GM12878 (cell line): ENCODE measurements around the gene WDFY3. TPM values are rescaled to one million over a fixed set of nuclear protein-coding genes. Genes with fewer than 3 reads are reported as not detected.

ENCODE experiments used
- ATAC-seq: fragments of 200-7000 bp; cut with Tn5 transposase; 3 replicates; pipeline ENCODE4 v1.9.1; 2020; ENCODE audit warnings: mild to moderate bottlenecking, moderate library complexity
- BruUV-seq: library from RNA; stranded (reverse); fragments of 400-500 nt; replicated peaks from 2 replicates; lab custom pipeline; 2021; lab: Mats Ljungman, UMichigan
- CTCF ChIA-PET: fragments of 300-600 bp; sonication (Branson Sonifier 250); formaldehyde crosslinking; extraction: SDS; loops from one replicate; lab custom pipeline; 2021; ENCODE audit warnings: inconsistent platforms; lab: Yijun Ruan, JAX
- POLR2A ChIA-PET: fragments of 350-600 bp; formaldehyde crosslinking; extraction: SDS; loops from one replicate; lab custom pipeline; 2021; ENCODE audit warnings: inconsistent platforms; lab: Charles Lee
- RAD21 ChIA-PET: fragments of 300-600 bp; sonication (Branson Sonifier 250); formaldehyde crosslinking; loops from one replicate; lab custom pipeline; 2023; ENCODE audit warnings: antibody characterized with exemption; ENCODE audit not compliant: unreplicated experiment; lab: Charles Lee
- SMC1A ChIA-PET: fragments of 300-600 bp; sonication (Branson Sonifier 250); formaldehyde crosslinking; loops from one replicate; lab custom pipeline; 2023; ENCODE audit not compliant: unreplicated experiment, uncharacterized antibody; lab: Charles Lee
- DNase-seq: peaks from one replicate; pipeline ENCODE4 v3.0.0-alpha.2; 2011; ENCODE audit warnings: low read depth, low spot score
- FAIRE-seq: peaks from 3 replicates; lab custom pipeline; 2011; peaks lifted over from hg19 to GRCh38; lab: Jason Lieb, UNC
- H2AFZ ChIP-seq: 2 replicates; pipeline ENCODE4 v1.6.0; 2011; ENCODE audit warnings: low read depth, low read length, control low read depth; ENCODE audit not compliant: control insufficient read depth
- H3K27ac ChIP-seq: 2 replicates; pipeline ENCODE4 v1.5.1; 2011; ENCODE audit warnings: control low read depth; ENCODE audit not compliant: control insufficient read depth, insufficient read depth
- H3K27me3 ChIP-seq, 2 experiments: replicated peaks in 1 of 2; 2 replicates each; pipeline versions ENCODE4 v1.6.0 to v1.6.1; 2011; ENCODE audit warnings: low read length in 1 of 2; ENCODE audit not compliant: control insufficient read depth in 2 of 2, insufficient read depth in 2 of 2
- H3K36me3 ChIP-seq, 2 experiments: 2 replicates each; pipeline ENCODE4 v1.5.1; 2011; ENCODE audit warnings: low read length in 1 of 2; ENCODE audit not compliant: control insufficient read depth in 2 of 2, insufficient read depth in 2 of 2
- H3K4me1 ChIP-seq: 2 replicates; pipeline ENCODE4 v1.6.1; 2011; ENCODE audit warnings: mild to moderate bottlenecking, low read length, moderate library complexity, mixed read lengths; ENCODE audit not compliant: control insufficient read depth, insufficient read depth
- H3K4me2 ChIP-seq: 2 replicates; pipeline ENCODE4 v1.6.0; 2011; ENCODE audit warnings: control low read depth; ENCODE audit not compliant: control insufficient read depth, insufficient read depth
- H3K4me3 ChIP-seq: fragments of 200-600 bp; sonication (generic); 2 replicates; pipeline ENCODE4 v1.5.1; 2016
- H3K79me2 ChIP-seq: 2 replicates; pipeline ENCODE4 v1.6.0; 2011; ENCODE audit warnings: low read length; ENCODE audit not compliant: control insufficient read depth, insufficient read depth
- H3K9ac ChIP-seq: 2 replicates; pipeline ENCODE4 v1.8.0; 2011; ENCODE audit warnings: low read length, control low read depth, mixed read lengths; ENCODE audit not compliant: control insufficient read depth, insufficient read depth
- H3K9me3 ChIP-seq: replicated peaks from 3 replicates; pipeline ENCODE4 v1.5.1; 2011; ENCODE audit warnings: mild to moderate bottlenecking, low read length; ENCODE audit not compliant: control insufficient read depth, insufficient read depth
- H4K20me1 ChIP-seq: 2 replicates; pipeline ENCODE4 v1.6.0; 2011; ENCODE audit not compliant: control insufficient read depth, insufficient read depth
- ATF2 ChIP-seq: IDR thresholded peaks from 2 replicates; pipeline ENCODE4 v1.6.1; 2012; ENCODE audit warnings: low read length, inconsistent platforms
- BMI1 ChIP-seq: fragments of 450-650 bp; IDR thresholded peaks from 2 replicates; pipeline ENCODE4 v1.6.1; 2016; ENCODE audit warnings: mild to moderate bottlenecking, moderate library complexity, borderline replicate concordance
- CBFB ChIP-seq: IDR thresholded peaks from 2 replicates; pipeline ENCODE4 v1.6.1; 2016; ENCODE audit warnings: antibody characterized with exemption, low read depth
- CHD2 ChIP-seq: IDR thresholded peaks from 2 replicates; pipeline ENCODE4 v1.6.1; 2011; ENCODE audit warnings: low read depth, low read length, improper control_type of control experiment, borderline replicate concordance
- HDAC2 ChIP-seq: fragments of 200-600 bp; sonication (generic); IDR thresholded peaks from 2 replicates; pipeline ENCODE4 v1.6.1; 2017
- KDM1A ChIP-seq: fragments of 200-600 bp; sonication (generic); IDR thresholded peaks from 2 replicates; pipeline ENCODE4 v1.6.1; 2016; ENCODE audit warnings: borderline replicate concordance
- MAX ChIP-seq: IDR thresholded peaks from 2 replicates; pipeline ENCODE4 v1.6.1; 2012; ENCODE audit warnings: low read depth, low read length, improper control_type of control experiment
- MYC ChIP-seq: IDR thresholded peaks from 2 replicates; pipeline ENCODE4 v1.6.1; 2011; ENCODE audit warnings: mild to moderate bottlenecking, low read length, moderate library complexity, inconsistent platforms; ENCODE audit not compliant: insufficient read depth, insufficient replicate concordance, insufficient read length, severe bottlenecking
- NFYB ChIP-seq: IDR thresholded peaks from 2 replicates; pipeline ENCODE4 v1.6.1; 2011; ENCODE audit warnings: low read depth, mild to moderate bottlenecking, low read length, improper control_type of control experiment, moderate library complexity; ENCODE audit not compliant: insufficient read depth
- PAX8 ChIP-seq: fragments of 450-650 bp; IDR thresholded peaks from 2 replicates; pipeline ENCODE4 v1.6.1; 2017; ENCODE audit warnings: mild to moderate bottlenecking, moderate library complexity
- PRDM15 ChIP-seq: fragments of 450-650 bp; formaldehyde crosslinking; IDR thresholded peaks from 2 replicates; pipeline ENCODE4 v1.4.0; 2020; ENCODE audit warnings: mild to moderate bottlenecking, moderate library complexity
- SMC3 ChIP-seq: IDR thresholded peaks from 2 replicates; pipeline ENCODE4 v1.6.1; 2011; ENCODE audit warnings: low read length, improper control_type of control experiment, borderline replicate concordance
- SRF ChIP-seq, 2 experiments: IDR thresholded peaks; 2 replicates each; pipeline ENCODE4 v1.6.1; 2011; ENCODE audit warnings: low read depth in 2 of 2, low read length in 2 of 2, mild to moderate bottlenecking in 1 of 2, moderate library complexity in 1 of 2
- SUZ12 ChIP-seq: fragments of 200-600 bp; sonication (generic); IDR thresholded peaks from one replicate; pipeline ENCODE4 v1.6.1; 2018; ENCODE audit warnings: antibody characterized with exemption, mild to moderate bottlenecking; ENCODE audit not compliant: unreplicated experiment
- WRNIP1 ChIP-seq: IDR thresholded peaks from 2 replicates; pipeline ENCODE4 v1.6.1; 2011; ENCODE audit warnings: low read depth, low read length, improper control_type of control experiment, borderline replicate concordance
- WGBS: methylation state at CpG from one replicate; pipeline ENCODE4 v1.1.6; 2016; ENCODE audit warnings: low lambda C conversion rate; ENCODE audit not compliant: insufficient replicate concordance, insufficient coverage; ENCODE audit errors: missing lambda C conversion rate; 5-methylcytosine and 5-hydroxymethylcytosine counted together
- in situ Hi-C: fragments of 300-500 bp; cut with MboI; formaldehyde crosslinking; loops from 9 replicates; pipeline ENCODE4 v1.14.3; 2018; ENCODE audit warnings: mixed read lengths
- intact Hi-C: fragments of 100-400 bp; cut with micrococcal nuclease; formaldehyde crosslinking; loops from one replicate; pipeline ENCODE4 v1.14.2; 2022; ENCODE audit not compliant: unreplicated experiment
- polyA plus RNA-seq, 11 experiments: library from polyadenylated mRNA; depleted of rRNA in 4 of 11; unstranded in 6 of 11; stranded (reverse) in 5 of 11; fragments of >200 nt; fragmentation: Nextera tagmentation in 4 of 11; fragmentation: Illumina TruSeq in 1 of 11; extraction: Ambion mirVana in 4 of 11; extraction: Trizol in 1 of 11; gene quantifications; 1 replicate in 1 of 11; 2 replicates in 10 of 11; pipeline versions ENCODE4 v1.2.1 to v1.2.3, GENCODE V29; 2011 to 2016; ENCODE audit warnings: inconsistent platforms in 2 of 11, missing spikeins in 2 of 11, low read depth in 1 of 11
- total RNA-seq, 4 experiments: library from RNA; depleted of rRNA in 3 of 4; stranded (reverse); fragments of >200 nt in 3 of 4; fragmentation: Illumina TruSeq in 1 of 4; extraction: Trizol in 1 of 4; gene quantifications; 2 replicates each; pipeline versions ENCODE4 v1.2.1 to v1.2.3, GENCODE V29; 2013 to 2021
- TF ChIP-seq, protein P1 (sequence below): fragments of 450-650 bp; IDR thresholded peaks from 2 replicates; pipeline ENCODE4 v1.6.1; 2017; ENCODE audit warnings: mild to moderate bottlenecking, low read depth, inconsistent platforms; ENCODE audit not compliant: poor library complexity, severe bottlenecking

Gene WDFY3
- total and polyA plus RNA-seq, 10 of the 15 experiments (the other 5 are each of a cell fraction or from before 2014, with no cell fraction given), result 0.01 to 0.23 (median 0.12) TPM; not detected in 2

DNA sequence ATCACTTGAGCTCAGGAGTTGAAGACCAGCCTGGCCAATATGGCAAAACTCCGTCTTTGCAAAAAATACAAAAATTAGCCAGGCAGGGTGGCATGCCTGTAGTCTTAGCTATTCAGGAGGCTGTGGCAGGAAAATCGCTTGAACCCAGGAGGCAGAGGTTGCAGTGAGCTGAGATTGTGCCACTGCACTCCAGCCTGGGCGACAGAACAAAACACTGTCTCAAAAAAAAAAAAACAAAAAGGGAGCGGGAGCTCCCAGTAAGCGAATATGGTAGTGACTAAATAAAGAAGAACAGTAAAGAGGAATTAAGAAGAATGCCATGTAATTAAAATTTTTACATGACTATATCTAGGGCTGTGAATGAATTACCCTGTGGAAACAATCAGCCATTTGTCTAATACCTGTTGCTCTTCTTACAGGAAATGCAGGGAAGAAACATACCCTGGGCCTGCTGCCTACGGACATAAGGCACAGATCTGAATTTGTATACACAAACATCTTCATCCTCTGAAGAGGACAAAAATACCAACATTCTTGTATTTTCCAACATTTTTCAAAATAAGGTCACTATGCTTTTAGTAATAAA is 11.4 kb downstream of the WDFY3 start (continued):
- TF ChIP-seq, protein P1, sequence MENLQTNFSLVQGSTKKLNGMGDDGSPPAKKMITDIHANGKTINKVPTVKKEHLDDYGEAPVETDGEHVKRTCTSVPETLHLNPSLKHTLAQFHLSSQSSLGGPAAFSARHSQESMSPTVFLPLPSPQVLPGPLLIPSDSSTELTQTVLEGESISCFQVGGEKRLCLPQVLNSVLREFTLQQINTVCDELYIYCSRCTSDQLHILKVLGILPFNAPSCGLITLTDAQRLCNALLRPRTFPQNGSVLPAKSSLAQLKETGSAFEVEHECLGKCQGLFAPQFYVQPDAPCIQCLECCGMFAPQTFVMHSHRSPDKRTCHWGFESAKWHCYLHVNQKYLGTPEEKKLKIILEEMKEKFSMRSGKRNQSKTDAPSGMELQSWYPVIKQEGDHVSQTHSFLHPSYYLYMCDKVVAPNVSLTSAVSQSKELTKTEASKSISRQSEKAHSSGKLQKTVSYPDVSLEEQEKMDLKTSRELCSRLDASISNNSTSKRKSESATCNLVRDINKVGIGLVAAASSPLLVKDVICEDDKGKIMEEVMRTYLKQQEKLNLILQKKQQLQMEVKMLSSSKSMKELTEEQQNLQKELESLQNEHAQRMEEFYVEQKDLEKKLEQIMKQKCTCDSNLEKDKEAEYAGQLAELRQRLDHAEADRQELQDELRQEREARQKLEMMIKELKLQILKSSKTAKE, result no peak

DNA sequence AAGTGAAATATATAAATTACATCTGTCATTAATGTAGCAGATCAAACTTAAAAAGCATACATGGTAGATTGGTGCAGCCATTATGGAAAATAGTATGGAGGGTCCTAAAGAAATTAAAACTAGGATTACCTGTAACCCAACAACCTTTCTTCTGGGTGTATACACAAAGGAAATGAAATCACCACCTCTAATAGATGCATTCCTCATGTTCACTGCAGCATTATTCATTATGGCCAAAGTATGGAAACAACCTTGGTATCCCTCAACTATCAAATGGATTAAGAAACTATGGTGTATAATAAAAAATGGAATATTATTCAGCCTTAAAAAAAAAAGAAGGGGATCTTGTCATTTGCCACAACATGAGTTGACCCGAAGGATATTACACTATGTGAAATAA is 13.7 kb downstream of the WDFY3 start:
- no peak overlapping the region for H3K27ac ChIP-seq
- intact Hi-C loops, result no loop called here
- CTCF ChIA-PET, result no interaction called here
- POLR2A ChIA-PET, result no interaction called here
- no peak overlapping the region for H3K4me3 ChIP-seq
- WGBS, result 8% methylated on average over 1 of the region's 1 CpG
- H3K4me1 ChIP-seq, result no peaks in the 10 kb centered on the region
- ATAC-seq, result no peak
- no TSS peak for BruUV-seq
- no peaks in the 10 kb centered on the region for H3K79me2 ChIP-seq
- RAD21 ChIA-PET, result no interaction called here
- no peak overlapping the region for H2AFZ ChIP-seq
- no peak for FAIRE-seq
- H3K9me3 ChIP-seq, result no peaks in the 10 kb centered on the region
- DNase-seq, result no peak
- SMC1A ChIA-PET, result no interaction called here
- no peak overlapping the region for H3K9ac ChIP-seq
- no peak overlapping the region for H3K4me2 ChIP-seq
- no peaks in the 10 kb centered on the region for H4K20me1 ChIP-seq
- H3K36me3 ChIP-seq, result no peaks in the 10 kb centered on the region
- in situ Hi-C loops, result no loop called here
- H3K27me3 ChIP-seq, result no peaks in the 10 kb centered on the region
- no peak for TF ChIP-seq KDM1A
- TF ChIP-seq ATF2, result no peak
- TF ChIP-seq CHD2, result no peak
- TF ChIP-seq WRNIP1, result no peak
- TF ChIP-seq NFYB, result no peak
- no peak for TF ChIP-seq PRDM15 (CRISPR knock-in tag)
- TF ChIP-seq SUZ12, result no peak
- no peak for TF ChIP-seq CBFB
- TF ChIP-seq SRF (IDR thresholded peaks at IDR 0.05; ENCODE audit: low read depth in 2 of 2, low read length in 2 of 2), result no peak
- no peak for TF ChIP-seq BMI1
- no peak for TF ChIP-seq MAX
- no peak for TF ChIP-seq SMC3
- TF ChIP-seq PAX8, result no peak
- no peak for TF ChIP-seq HDAC2
- no peak for TF ChIP-seq MYC
